ENCODE data around the gene SPINT2.

- TF ChIP-seq EZH2 (IDR thresholded peaks at IDR 0.05; ENCODE audit: borderline replicate concordance, insufficient read depth, low read depth, low read length, poor library complexity, severe bottlenecking): no peak
- TF ChIP-seq, protein P1, sequence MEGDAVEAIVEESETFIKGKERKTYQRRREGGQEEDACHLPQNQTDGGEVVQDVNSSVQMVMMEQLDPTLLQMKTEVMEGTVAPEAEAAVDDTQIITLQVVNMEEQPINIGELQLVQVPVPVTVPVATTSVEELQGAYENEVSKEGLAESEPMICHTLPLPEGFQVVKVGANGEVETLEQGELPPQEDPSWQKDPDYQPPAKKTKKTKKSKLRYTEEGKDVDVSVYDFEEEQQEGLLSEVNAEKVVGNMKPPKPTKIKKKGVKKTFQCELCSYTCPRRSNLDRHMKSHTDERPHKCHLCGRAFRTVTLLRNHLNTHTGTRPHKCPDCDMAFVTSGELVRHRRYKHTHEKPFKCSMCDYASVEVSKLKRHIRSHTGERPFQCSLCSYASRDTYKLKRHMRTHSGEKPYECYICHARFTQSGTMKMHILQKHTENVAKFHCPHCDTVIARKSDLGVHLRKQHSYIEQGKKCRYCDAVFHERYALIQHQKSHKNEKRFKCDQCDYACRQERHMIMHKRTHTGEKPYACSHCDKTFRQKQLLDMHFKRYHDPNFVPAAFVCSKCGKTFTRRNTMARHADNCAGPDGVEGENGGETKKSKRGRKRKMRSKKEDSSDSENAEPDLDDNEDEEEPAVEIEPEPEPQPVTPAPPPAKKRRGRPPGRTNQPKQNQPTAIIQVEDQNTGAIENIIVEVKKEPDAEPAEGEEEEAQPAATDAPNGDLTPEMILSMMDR (IDR thresholded peaks at IDR 0.05): no peak
Measured at GRCh38 chr19:38335949-38336637, 71.7 kb downstream of the SPINT2 start.

All from B cell (primary cell).